ENCODE measurements around the gene CMIP.

Gene CMIP

DNA sequence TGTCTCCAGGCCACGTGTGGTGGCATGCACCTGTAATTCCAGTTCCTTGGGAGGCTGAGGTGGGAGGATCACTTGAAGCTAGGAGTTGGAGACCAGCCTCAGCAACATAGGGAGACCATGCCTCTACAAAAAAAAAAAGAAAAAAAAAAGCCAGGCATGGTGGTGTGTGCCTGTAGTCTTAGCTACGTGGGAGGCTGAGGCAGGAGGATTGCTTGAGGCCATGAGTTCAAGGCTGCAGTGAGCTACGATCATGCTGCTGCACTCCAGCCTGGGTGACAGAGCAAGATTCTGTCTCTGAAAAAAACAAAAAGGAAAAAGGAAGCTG is 103.9 kb downstream of the CMIP start:
- Histone ChIP-seq H3F3A (ENCODE audit: low read depth) (no peaks in the 10 kb centered on the region), H3K9me2 (replicated peaks; ENCODE audit: low read depth, low read length) (no peaks in the 10 kb centered on the region), H3K9me3 (ENCODE audit: insufficient read depth, low read depth, low read length) (no peaks in the 10 kb centered on the region), H3K4me1 (ENCODE audit: insufficient read depth, low read length, poor library complexity, severe bottlenecking) (peaks cover 19% of the 10 kb centered on the region), H3K4me3 (ENCODE audit: low read length, poor library complexity, severe bottlenecking) (no peak overlapping the region), H3K27me3 (ENCODE audit: insufficient read depth, low read length, poor library complexity, severe bottlenecking) (no peaks in the 10 kb centered on the region), H3K36me3 (ENCODE audit: insufficient read depth, low read length) (no peaks in the 10 kb centered on the region), H2AFZ (ENCODE audit: low read length) (no peak overlapping the region), H4K20me1 (ENCODE audit: insufficient read depth, low read length, poor library complexity, severe bottlenecking) (no peaks in the 10 kb centered on the region), H3K9ac (ENCODE audit: low read depth, low read length, poor library complexity, severe bottlenecking) (no peak overlapping the region), H3K4me2 (ENCODE audit: low read depth, low read length, poor library complexity, severe bottlenecking) (no peak overlapping the region), H3K79me2 (ENCODE audit: insufficient read depth, low read length) (peaks cover 33% of the 10 kb centered on the region; the same call in 1 of the 2 replicates)
- TF ChIP-seq EZH2phosphoT487 (IDR thresholded peaks at IDR 0.05; ENCODE audit: borderline replicate concordance) = no peak
- TF ChIP-seq, protein P1, sequence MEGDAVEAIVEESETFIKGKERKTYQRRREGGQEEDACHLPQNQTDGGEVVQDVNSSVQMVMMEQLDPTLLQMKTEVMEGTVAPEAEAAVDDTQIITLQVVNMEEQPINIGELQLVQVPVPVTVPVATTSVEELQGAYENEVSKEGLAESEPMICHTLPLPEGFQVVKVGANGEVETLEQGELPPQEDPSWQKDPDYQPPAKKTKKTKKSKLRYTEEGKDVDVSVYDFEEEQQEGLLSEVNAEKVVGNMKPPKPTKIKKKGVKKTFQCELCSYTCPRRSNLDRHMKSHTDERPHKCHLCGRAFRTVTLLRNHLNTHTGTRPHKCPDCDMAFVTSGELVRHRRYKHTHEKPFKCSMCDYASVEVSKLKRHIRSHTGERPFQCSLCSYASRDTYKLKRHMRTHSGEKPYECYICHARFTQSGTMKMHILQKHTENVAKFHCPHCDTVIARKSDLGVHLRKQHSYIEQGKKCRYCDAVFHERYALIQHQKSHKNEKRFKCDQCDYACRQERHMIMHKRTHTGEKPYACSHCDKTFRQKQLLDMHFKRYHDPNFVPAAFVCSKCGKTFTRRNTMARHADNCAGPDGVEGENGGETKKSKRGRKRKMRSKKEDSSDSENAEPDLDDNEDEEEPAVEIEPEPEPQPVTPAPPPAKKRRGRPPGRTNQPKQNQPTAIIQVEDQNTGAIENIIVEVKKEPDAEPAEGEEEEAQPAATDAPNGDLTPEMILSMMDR (conservative IDR thresholded peaks at IDR 0.05; ENCODE audit: low read length) = no peak

DNA sequence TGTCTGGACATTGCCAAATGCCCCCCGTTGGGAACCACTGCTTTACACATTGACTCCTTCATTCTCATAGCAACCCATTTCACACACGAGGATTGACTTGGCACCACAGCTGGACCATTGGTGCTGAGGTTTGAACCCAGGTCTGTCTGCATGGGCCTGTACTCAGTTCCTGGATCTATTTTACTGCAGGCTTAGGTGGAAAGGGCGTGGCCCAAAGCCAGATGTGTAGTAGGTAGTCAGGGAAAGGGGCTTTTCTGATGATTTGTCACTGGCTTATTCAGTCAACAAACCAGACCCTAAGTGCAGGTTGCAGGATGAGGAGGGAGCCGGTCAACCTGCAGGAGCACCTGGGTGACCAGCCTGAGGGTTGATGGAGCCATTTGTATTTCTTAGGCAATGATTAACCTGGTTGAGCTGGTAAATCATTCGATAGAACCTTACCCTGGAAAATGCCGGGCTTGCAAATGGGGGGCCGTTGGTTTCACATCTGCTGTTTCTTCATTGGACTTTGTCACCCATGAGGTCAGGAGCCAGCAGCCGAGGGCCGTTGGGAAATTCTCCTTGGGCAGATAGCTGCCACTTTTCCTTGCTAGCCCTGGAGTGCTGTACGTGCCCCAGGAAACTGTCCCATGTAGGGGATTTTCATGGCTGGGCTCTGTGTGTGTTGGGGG is 104.4 kb downstream of the CMIP start:
- H3K36me3 ChIP-seq (ENCODE audit: insufficient read depth, low read length) = no peaks in the 10 kb centered on the region
- TF ChIP-seq EZH2phosphoT487 (IDR thresholded peaks at IDR 0.05; ENCODE audit: borderline replicate concordance) = no peak
- TF ChIP-seq, protein P1 (conservative IDR thresholded peaks at IDR 0.05; ENCODE audit: low read length) = no peak
- H3K9me2 ChIP-seq (replicated peaks; ENCODE audit: low read depth, low read length) = no peaks in the 10 kb centered on the region
- H3K27me3 ChIP-seq (ENCODE audit: insufficient read depth, low read length, poor library complexity, severe bottlenecking) = no peaks in the 10 kb centered on the region
- no peak overlapping the region for H3K9ac ChIP-seq (ENCODE audit: low read depth, low read length, poor library complexity, severe bottlenecking)
- H2AFZ ChIP-seq (ENCODE audit: low read length) = no peak overlapping the region
- H3F3A ChIP-seq (ENCODE audit: low read depth) = no peaks in the 10 kb centered on the region
- H3K79me2 ChIP-seq (ENCODE audit: insufficient read depth, low read length) = peaks cover 33% of the 10 kb centered on the region; the same call in 1 of the 2 replicates
- H3K4me2 ChIP-seq (ENCODE audit: low read depth, low read length, poor library complexity, severe bottlenecking) = no peak overlapping the region
- H4K20me1 ChIP-seq (ENCODE audit: insufficient read depth, low read length, poor library complexity, severe bottlenecking) = no peaks in the 10 kb centered on the region
- H3K4me1 ChIP-seq (ENCODE audit: insufficient read depth, low read length, poor library complexity, severe bottlenecking) = peaks cover 17% of the 10 kb centered on the region
- no peak overlapping the region for H3K4me3 ChIP-seq (ENCODE audit: low read length, poor library complexity, severe bottlenecking)
- no peaks in the 10 kb centered on the region for H3K9me3 ChIP-seq (ENCODE audit: insufficient read depth, low read depth, low read length)

DNA sequence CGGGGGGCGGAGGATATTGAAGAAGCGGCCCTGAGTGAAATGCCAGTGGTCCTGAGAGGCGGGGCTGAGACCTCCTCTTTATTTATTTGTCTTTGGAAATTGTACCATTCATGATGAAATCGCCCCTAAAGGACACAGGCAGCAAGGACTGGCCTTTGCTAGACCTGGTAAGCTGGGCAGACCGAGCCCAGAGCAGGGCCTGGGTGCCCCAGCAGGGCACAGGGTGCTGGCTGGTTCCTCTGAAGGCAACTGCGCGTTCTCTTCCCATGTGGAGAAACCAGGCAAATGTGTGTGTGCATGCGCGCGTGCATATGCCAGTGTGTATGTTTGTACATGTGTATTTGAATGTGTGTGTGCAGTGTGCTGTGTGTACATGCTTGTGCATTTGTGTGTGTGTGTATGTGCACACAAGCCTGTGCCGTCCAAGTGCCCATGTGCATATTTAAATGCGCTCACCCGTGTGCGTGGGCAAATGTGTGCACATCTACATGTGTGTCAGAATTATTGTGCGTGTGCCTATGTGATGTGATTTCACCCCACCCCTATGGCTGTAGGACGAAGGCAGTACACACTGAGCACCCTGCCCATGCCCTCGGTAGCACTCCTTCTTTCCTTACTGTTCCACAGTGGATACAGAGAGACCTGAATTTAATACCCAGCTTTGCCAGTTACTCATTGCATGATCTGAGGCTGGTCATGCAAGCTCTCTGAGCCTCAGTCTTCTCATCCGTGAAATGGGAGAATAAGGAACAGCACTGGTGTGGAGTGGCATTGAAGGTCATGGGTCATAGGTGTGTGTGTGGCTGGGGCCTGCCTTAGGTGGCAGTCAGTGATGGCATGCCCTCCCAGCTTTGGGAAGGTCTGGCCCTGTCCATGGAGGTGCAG is 105.2 kb downstream of the CMIP start:
- peaks cover 10% of the 10 kb centered on the region for H3K4me1 ChIP-seq (ENCODE audit: insufficient read depth, low read length, poor library complexity, severe bottlenecking)
- TF ChIP-seq EZH2phosphoT487 (IDR thresholded peaks at IDR 0.05; ENCODE audit: borderline replicate concordance) = no peak
- TF ChIP-seq, protein P1 (conservative IDR thresholded peaks at IDR 0.05; ENCODE audit: low read length) = no peak

More for the DNA sequence above, 105.2 kb downstream of the CMIP start:
- Histone ChIP-seq H3K79me2 (ENCODE audit: insufficient read depth, low read length) (peaks cover 36% of the 10 kb centered on the region; the same call in 1 of the 2 replicates), H2AFZ (ENCODE audit: low read length) (no peak overlapping the region), H3K36me3 (ENCODE audit: insufficient read depth, low read length) (no peaks in the 10 kb centered on the region), H3K9me2 (replicated peaks; ENCODE audit: low read depth, low read length) (no peaks in the 10 kb centered on the region), H3K9ac (ENCODE audit: low read depth, low read length, poor library complexity, severe bottlenecking) (no peak overlapping the region), H3K27me3 (ENCODE audit: insufficient read depth, low read length, poor library complexity, severe bottlenecking) (no peaks in the 10 kb centered on the region), H3K9me3 (ENCODE audit: insufficient read depth, low read depth, low read length) (no peaks in the 10 kb centered on the region), H3F3A (ENCODE audit: low read depth) (no peaks in the 10 kb centered on the region), H3K4me3 (ENCODE audit: low read length, poor library complexity, severe bottlenecking) (no peak overlapping the region), H3K4me2 (ENCODE audit: low read depth, low read length, poor library complexity, severe bottlenecking) (no peak overlapping the region), H4K20me1 (ENCODE audit: insufficient read depth, low read length, poor library complexity, severe bottlenecking) (no peaks in the 10 kb centered on the region)

Data from Loucy (cell line).